Smooth muscle cell (in vitro differentiated cells): Measurements from ENCODE around the gene GSTCD. TPM values are rescaled to one million over a fixed set of nuclear protein-coding genes. Genes with fewer than 3 reads are reported as not detected.
"Not testable (repeated sequence)": the region's sequence is repeated elsewhere in the genome, so short reads cannot be mapped to it uniquely, and the experiment has no call there.

Experiments
- DNase-seq: peaks from one replicate; lab custom pipeline; 2025; ENCODE audit not compliant: unreplicated experiment; lab: John Stamatoyannopoulos, UW
- H2AFZ ChIP-seq: fragments of 200-600 bp; sonication (generic); 2 replicates; pipeline ENCODE4 v1.6.0; 2016; ENCODE audit warnings: antibody characterized with exemption, low read depth, mild to moderate bottlenecking
- H3F3A ChIP-seq: fragments of 200-600 bp; sonication (generic); 2 replicates; pipeline ENCODE4 v1.6.0; 2017; ENCODE audit warnings: antibody characterized with exemption, low read depth
- H3K27ac ChIP-seq: fragments of 200-600 bp; sonication (generic); 2 replicates; pipeline ENCODE4 v1.5.1; 2016; ENCODE audit warnings: low read depth, mild to moderate bottlenecking
- H3K27me3 ChIP-seq: fragments of 200-600 bp; sonication (generic); 2 replicates; pipeline ENCODE4 v1.6.1; 2016; ENCODE audit warnings: low read depth, mild to moderate bottlenecking
- H3K36me3 ChIP-seq: fragments of 200-600 bp; sonication (generic); 2 replicates; pipeline ENCODE4 v1.5.1; 2016; ENCODE audit warnings: low read depth
- H3K4me1 ChIP-seq: fragments of 200-600 bp; sonication (generic); 2 replicates; pipeline ENCODE4 v1.5.1; 2016; ENCODE audit warnings: low read depth
- H3K4me2 ChIP-seq: fragments of 200-600 bp; sonication (generic); 2 replicates; pipeline ENCODE4 v1.6.0; 2016; ENCODE audit warnings: mild to moderate bottlenecking
- H3K4me3 ChIP-seq: fragments of 200-600 bp; sonication (generic); 2 replicates; pipeline ENCODE4 v1.5.1; 2016; ENCODE audit warnings: mild to moderate bottlenecking
- H3K79me2 ChIP-seq: fragments of 200-600 bp; sonication (generic); 2 replicates; pipeline ENCODE4 v1.6.0; 2016; ENCODE audit warnings: low read depth, mild to moderate bottlenecking
- H3K9ac ChIP-seq: fragments of 200-600 bp; sonication (generic); 2 replicates; pipeline ENCODE4 v1.6.0; 2016; ENCODE audit warnings: low read depth
- H3K9me3 ChIP-seq: fragments of 200-600 bp; sonication (generic); replicated peaks from 2 replicates; pipeline ENCODE4 v1.5.1; 2016; ENCODE audit warnings: low read depth
- H4K20me1 ChIP-seq: fragments of 200-600 bp; sonication (generic); 2 replicates; pipeline ENCODE4 v1.6.0; 2016; ENCODE audit warnings: low read depth
- WGBS: methylation state at CpG from one replicate; pipeline ENCODE4 v1.1.7; 2016; ENCODE audit warnings: low lambda C conversion rate; 5-methylcytosine and 5-hydroxymethylcytosine counted together
- polyA plus RNA-seq: library from polyadenylated mRNA; unstranded; fragments of >200 nt; fragmentation: Nextera tagmentation; extraction: Ambion mirVana; gene quantifications from 2 replicates; pipeline ENCODE4 v1.2.1, GENCODE V29; 2016
- total RNA-seq: library from RNA; depleted of rRNA; stranded (reverse); fragments of >200 nt; gene quantifications from 2 replicates; pipeline ENCODE4 v1.2.3, GENCODE V29; 2014
- TF ChIP-seq, protein P1 (sequence below): fragments of 200-600 bp; sonication (generic); IDR thresholded peaks from 2 replicates; pipeline ENCODE4 v1.5.1; 2017; ENCODE audit warnings: borderline replicate concordance, mild to moderate bottlenecking, antibody characterized with exemption; ENCODE audit not compliant: insufficient read depth, poor library complexity, severe bottlenecking

GSTCD gene
- total and polyA plus RNA-seq, 2 experiments from 2014 or later: 5.6 to 10.5 TPM

DNA sequence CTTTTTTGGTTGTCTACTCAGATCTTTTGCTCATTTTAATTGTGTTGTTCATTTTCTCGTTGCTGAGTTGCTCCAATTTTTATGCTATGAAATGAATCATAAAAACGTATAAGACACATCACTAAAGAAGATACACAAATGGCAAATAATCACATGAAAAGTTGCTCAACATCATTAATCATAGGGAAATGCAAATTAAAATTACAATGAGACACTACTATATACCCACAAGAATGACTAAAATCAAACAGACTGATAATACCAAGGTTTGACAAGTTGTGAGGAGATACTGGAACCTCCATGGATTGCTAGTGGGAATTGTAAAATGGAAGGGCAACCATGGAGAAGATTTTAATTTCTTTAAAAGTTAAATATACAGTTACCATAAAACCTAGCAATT, 17.0 kb downstream of the GSTCD start:
- Histone ChIP-seq H3K4me3 (no peak overlapping the region), H3K9me3 (peaks cover 8% of the 10 kb centered on the region), H3F3A (no peaks in the 10 kb centered on the region), H3K9ac (no peak overlapping the region), H4K20me1 (no peaks in the 10 kb centered on the region), H3K4me1 (no peaks in the 10 kb centered on the region), H3K27me3 (no peaks in the 10 kb centered on the region), H3K27ac (no peak overlapping the region), H3K36me3 (peaks cover 15% of the 10 kb centered on the region), H3K4me2 (no peak overlapping the region), H3K79me2 (peaks cover 5% of the 10 kb centered on the region), H2AFZ (no peak overlapping the region)
- DNase-seq: no peak
- WGBS: 94% methylated on average over 2 of the region's 2 CpGs
- TF ChIP-seq, protein P1, sequence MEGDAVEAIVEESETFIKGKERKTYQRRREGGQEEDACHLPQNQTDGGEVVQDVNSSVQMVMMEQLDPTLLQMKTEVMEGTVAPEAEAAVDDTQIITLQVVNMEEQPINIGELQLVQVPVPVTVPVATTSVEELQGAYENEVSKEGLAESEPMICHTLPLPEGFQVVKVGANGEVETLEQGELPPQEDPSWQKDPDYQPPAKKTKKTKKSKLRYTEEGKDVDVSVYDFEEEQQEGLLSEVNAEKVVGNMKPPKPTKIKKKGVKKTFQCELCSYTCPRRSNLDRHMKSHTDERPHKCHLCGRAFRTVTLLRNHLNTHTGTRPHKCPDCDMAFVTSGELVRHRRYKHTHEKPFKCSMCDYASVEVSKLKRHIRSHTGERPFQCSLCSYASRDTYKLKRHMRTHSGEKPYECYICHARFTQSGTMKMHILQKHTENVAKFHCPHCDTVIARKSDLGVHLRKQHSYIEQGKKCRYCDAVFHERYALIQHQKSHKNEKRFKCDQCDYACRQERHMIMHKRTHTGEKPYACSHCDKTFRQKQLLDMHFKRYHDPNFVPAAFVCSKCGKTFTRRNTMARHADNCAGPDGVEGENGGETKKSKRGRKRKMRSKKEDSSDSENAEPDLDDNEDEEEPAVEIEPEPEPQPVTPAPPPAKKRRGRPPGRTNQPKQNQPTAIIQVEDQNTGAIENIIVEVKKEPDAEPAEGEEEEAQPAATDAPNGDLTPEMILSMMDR: no peak

- H3K4me2 ChIP-seq, H3K27ac ChIP-seq, DNase-seq, H3K9ac ChIP-seq, H3K79me2 ChIP-seq, H2AFZ ChIP-seq, H3F3A ChIP-seq, H3K4me1 ChIP-seq, H3K27me3 ChIP-seq, H3K9me3 ChIP-seq, H3K4me3 ChIP-seq, H4K20me1 ChIP-seq: not testable (repeated sequence)
- 98% methylated on average over 4 of the region's 4 CpGs for WGBS
- peaks cover 15% of the 10 kb centered on the region for H3K36me3 ChIP-seq
Observed at GRCh38 chr4:105729895-105730294, 21.3 kb downstream of the GSTCD start.

GRCh38 chr4:105735217-105735616, 26.6 kb downstream of the GSTCD start:
- not testable (repeated sequence) for H3K9ac ChIP-seq, H3K79me2 ChIP-seq, H3K27ac ChIP-seq, DNase-seq, H4K20me1 ChIP-seq, H3K27me3 ChIP-seq, H3K9me3 ChIP-seq, H3K4me2 ChIP-seq, H3K4me1 ChIP-seq, H3F3A ChIP-seq, H2AFZ ChIP-seq, H3K4me3 ChIP-seq
- 99% methylated on average over 10 of the region's 10 CpGs for WGBS
- H3K36me3 ChIP-seq: peaks cover 15% of the 10 kb centered on the region

GRCh38 chr4:105741548-105741947, 33.0 kb downstream of the GSTCD start:
- no peaks in the 10 kb centered on the region for H3K27me3 ChIP-seq
- WGBS: 89% methylated on average over 2 of the region's 2 CpGs
- H3K4me3 ChIP-seq: no peak overlapping the region

More at GRCh38 chr4:105741548-105741947, 33.0 kb downstream of the GSTCD start:
- Histone ChIP-seq H3K4me2 (no peak overlapping the region), H3K27ac (no peak overlapping the region), H4K20me1 (no peaks in the 10 kb centered on the region), H2AFZ (no peak overlapping the region), H3K9me3 (no peaks in the 10 kb centered on the region), H3K79me2 (no peaks in the 10 kb centered on the region), H3K9ac (no peak overlapping the region), H3F3A (no peaks in the 10 kb centered on the region), H3K4me1 (no peaks in the 10 kb centered on the region), H3K36me3 (peaks cover 8% of the 10 kb centered on the region)
- TF ChIP-seq, protein P1: no peak
- no peak for DNase-seq
